Endothelial cell of umbilical vein (primary cell): ENCODE measurements around the gene RXFP1. TPM values are rescaled to one million over a fixed set of nuclear protein-coding genes. Genes with fewer than 3 reads are reported as not detected.

Experiments
- BruUV-seq: library from RNA; stranded (reverse); fragments of 400-500 nt; replicated peaks from 2 replicates; lab custom pipeline; 2021; lab: Mats Ljungman, UMichigan
- CTCF ChIA-PET: fragments of 300-600, 350-600 bp; sonication (Branson Sonifier 250); formaldehyde crosslinking; loops from one replicate; lab custom pipeline; 2021; ENCODE audit warnings: antibody characterized with exemption, inconsistent platforms; lab: Charles Lee
- POLR2A ChIA-PET: fragments of 300-600, 350-600 bp; sonication (Branson Sonifier 250); formaldehyde crosslinking; loops from one replicate; lab custom pipeline; 2021; ENCODE audit warnings: antibody characterized with exemption, inconsistent platforms; lab: Charles Lee
- DNase-seq: peaks from one replicate; pipeline ENCODE4 v3.0.0-alpha.2; 2011; ENCODE audit warnings: low read depth, low spot score
- FAIRE-seq: peaks from 2 replicates; lab custom pipeline; 2011; peaks lifted over from hg19 to GRCh38; lab: Jason Lieb, UNC
- H2AFZ ChIP-seq: 2 replicates; pipeline ENCODE4 v1.6.0; 2012; ENCODE audit warnings: low read depth, low read length, control low read depth, inconsistent platforms
- H3K27ac ChIP-seq: 2 replicates; pipeline ENCODE4 v1.5.1; 2011; ENCODE audit warnings: low read depth, mild to moderate bottlenecking, control low read depth, low read length, moderate library complexity; ENCODE audit not compliant: insufficient read depth
- H3K27me3 ChIP-seq, 2 experiments: 2 replicates each; pipeline versions ENCODE4 v1.6.0 to v1.6.1; 2011; ENCODE audit warnings: low read length in 2 of 2, mixed read lengths in 1 of 2; ENCODE audit not compliant: control insufficient read depth in 2 of 2, insufficient read depth in 2 of 2
- H3K36me3 ChIP-seq, 2 experiments: 2 replicates in 1 of 2; 3 replicates in 1 of 2; pipeline ENCODE4 v1.5.1; 2011; ENCODE audit warnings: low read length in 2 of 2, mild to moderate bottlenecking in 1 of 2, moderate library complexity in 1 of 2; ENCODE audit not compliant: control insufficient read depth in 2 of 2, insufficient read depth in 2 of 2; ENCODE audit errors: extremely low read depth in 1 of 2
- H3K4me1 ChIP-seq: 3 replicates; pipeline ENCODE4 v1.5.1; 2011; ENCODE audit warnings: mild to moderate bottlenecking, low read length; ENCODE audit not compliant: control insufficient read depth, insufficient read depth; ENCODE audit errors: extremely low read depth
- H3K4me2 ChIP-seq: 2 replicates; pipeline ENCODE4 v1.6.1; 2011; ENCODE audit warnings: low read length, control low read depth, mixed read lengths; ENCODE audit not compliant: insufficient read depth
- H3K4me3 ChIP-seq, 3 experiments: fragments of 200-600 bp in 1 of 3; sonication (generic), shearing (Covaris generic) in 1 of 3; replicated peaks in 1 of 3; 2 replicates each; pipeline ENCODE4 v1.5.1; 2011 to 2016; ENCODE audit warnings: control low read depth in 3 of 3, low read length in 3 of 3, mild to moderate bottlenecking in 2 of 3, inconsistent platforms in 1 of 3, low read depth in 1 of 3, moderate library complexity in 1 of 3; ENCODE audit not compliant: insufficient read depth in 1 of 3
- H3K79me2 ChIP-seq: 2 replicates; pipeline ENCODE4 v1.6.0; 2012; ENCODE audit warnings: low read length, inconsistent platforms; ENCODE audit not compliant: control insufficient read depth, insufficient read depth
- H3K9ac ChIP-seq: replicated peaks from 2 replicates; pipeline ENCODE3; 2011; ENCODE audit warnings: low read length, control low read depth; ENCODE audit not compliant: insufficient read depth; ENCODE audit errors: extremely low read depth
- H3K9me1 ChIP-seq: replicated peaks from 3 replicates; pipeline ENCODE4 v1.6.0; 2011; ENCODE audit warnings: mild to moderate bottlenecking, low read length; ENCODE audit not compliant: control insufficient read depth, insufficient read depth; ENCODE audit errors: extremely low read depth
- H3K9me3 ChIP-seq: replicated peaks from 2 replicates; pipeline ENCODE4 v1.5.1; 2012; ENCODE audit warnings: low read length, inconsistent platforms; ENCODE audit not compliant: control insufficient read depth, insufficient read depth
- H4K20me1 ChIP-seq: replicated peaks from 2 replicates; pipeline ENCODE3; 2011; ENCODE audit warnings: mild to moderate bottlenecking, low read length; ENCODE audit not compliant: control insufficient read depth, insufficient read depth; ENCODE audit errors: extremely low read depth
- EZH2 ChIP-seq: IDR thresholded peaks from 2 replicates; pipeline ENCODE4 v1.6.1; 2012; ENCODE audit warnings: borderline replicate concordance, low read depth, mild to moderate bottlenecking, moderate library complexity, low read length, inconsistent platforms; ENCODE audit not compliant: severe bottlenecking
- FOS ChIP-seq: IDR thresholded peaks from 2 replicates; pipeline ENCODE4 v1.6.1; 2011; ENCODE audit warnings: mild to moderate bottlenecking, low read length, moderate library complexity, borderline replicate concordance; ENCODE audit not compliant: insufficient read depth
- GATA2 ChIP-seq: IDR thresholded peaks from 2 replicates; pipeline ENCODE4 v1.7.0; 2011; ENCODE audit warnings: low read depth, mild to moderate bottlenecking, moderate library complexity, mixed read lengths, low read length; ENCODE audit not compliant: insufficient read length, insufficient read depth
- JUN ChIP-seq: IDR thresholded peaks from 2 replicates; pipeline ENCODE4 v1.6.1; 2011; ENCODE audit warnings: borderline replicate concordance, low read depth; ENCODE audit not compliant: insufficient read length, insufficient read depth
- MYC ChIP-seq: IDR thresholded peaks from one replicate; pipeline ENCODE4 v1.6.1; 2011; ENCODE audit warnings: mild to moderate bottlenecking, low read depth, low read length
- POLR2A ChIP-seq: IDR thresholded peaks from 2 replicates; pipeline ENCODE4 v1.6.1; 2012; ENCODE audit warnings: low read depth, mild to moderate bottlenecking, control low read depth, low read length
- POLR2AphosphoS5 ChIP-seq: IDR thresholded peaks from 2 replicates; pipeline ENCODE4 v1.6.1; 2012; ENCODE audit warnings: low read depth, mild to moderate bottlenecking, control low read depth, low read length, moderate library complexity; ENCODE audit not compliant: insufficient read depth
- dilution Hi-C: fragments of 300-500 bp; cut with MboI; formaldehyde crosslinking; loops from one replicate; pipeline ENCODE4 v1.15.0; 2019; ENCODE audit warnings: low sequenced_read_pairs; ENCODE audit not compliant: extremely low pct_ligation_motif_present
- intact Hi-C: fragments of 100-400 bp; cut with micrococcal nuclease; formaldehyde crosslinking; loops from one replicate; pipeline ENCODE4 v1.10.0; 2022
- polyA plus RNA-seq, 4 experiments: library from polyadenylated mRNA; depleted of rRNA in 3 of 4; stranded (reverse) in 3 of 4; unstranded in 1 of 4; fragments of >200 nt; gene quantifications; 2 replicates each; pipeline versions ENCODE4 v1.2.1 to v1.2.3, GENCODE V29; 2011 to 2012; ENCODE audit warnings: missing spikeins in 1 of 4
- total RNA-seq: library from RNA; stranded (reverse); gene quantifications from 2 replicates; pipeline ENCODE4 v1.2.3, GENCODE V29; 2021
- TF ChIP-seq, protein P1 (sequence below), 2 donors: IDR thresholded peaks; 1 replicate in 1 of 2; 2 replicates in 1 of 2; pipeline ENCODE4 v1.5.1; 2011; ENCODE audit warnings: low read length in 2 of 2, mild to moderate bottlenecking in 2 of 2, moderate library complexity in 2 of 2, control low read depth in 1 of 2, inconsistent platforms in 1 of 2, low read depth in 1 of 2; ENCODE audit not compliant: insufficient read depth in 1 of 2; ENCODE audit errors: extremely low read depth in 1 of 2
- TF ChIP-seq, protein P2 (sequence below): IDR thresholded peaks from 2 replicates; pipeline ENCODE4 v1.6.1; 2011; ENCODE audit not compliant: insufficient read depth, insufficient read length

RXFP1 gene
- total and polyA plus RNA-seq, 2 donors (not counting 3 experiments of a cell fraction or from before 2014, with no cell fraction given): not detected

DNA sequence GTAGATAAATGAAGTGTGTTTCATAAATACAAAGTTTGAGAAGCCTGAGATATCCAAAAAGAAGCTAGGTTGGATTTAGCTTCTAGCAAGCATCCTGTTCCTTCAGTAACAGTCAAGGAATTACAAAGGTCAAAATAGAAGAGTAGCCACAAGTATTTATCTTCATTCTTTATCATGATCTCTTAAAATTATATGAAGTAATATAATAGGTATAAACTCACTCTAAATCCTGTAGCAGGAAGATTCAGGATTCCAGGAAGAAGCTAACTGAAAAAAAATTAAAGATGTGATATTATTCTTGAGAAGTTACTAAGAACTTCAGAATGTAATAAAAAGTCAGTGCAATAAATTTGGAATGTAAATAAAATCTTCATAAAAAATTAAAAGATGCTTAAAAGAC lies 31.1 kb upstream of the RXFP1 start:
- FAIRE-seq: no peak
- H4K20me1 ChIP-seq: no peaks in the 10 kb centered on the region
- DNase-seq: no peak
- no peak overlapping the region for H3K9ac ChIP-seq
- ChIA-PET POLR2A (no interaction called here), CTCF (no interaction called here)
- no peak overlapping the region for H2AFZ ChIP-seq
- no peaks in the 10 kb centered on the region for H3K9me3 ChIP-seq
- no peak overlapping the region for H3K4me2 ChIP-seq
- dilution Hi-C loops: no loop called here
- H3K27ac ChIP-seq: no peak overlapping the region
- no TSS peak for BruUV-seq
- intact Hi-C loops: no loop called here
- H3K36me3 ChIP-seq: no peaks in the 10 kb centered on the region
- no peaks in the 10 kb centered on the region for H3K27me3 ChIP-seq
- no peaks in the 10 kb centered on the region for H3K9me1 ChIP-seq
- H3K4me1 ChIP-seq: no peaks in the 10 kb centered on the region
- no peak for TF ChIP-seq MYC
- TF ChIP-seq, protein P1, sequence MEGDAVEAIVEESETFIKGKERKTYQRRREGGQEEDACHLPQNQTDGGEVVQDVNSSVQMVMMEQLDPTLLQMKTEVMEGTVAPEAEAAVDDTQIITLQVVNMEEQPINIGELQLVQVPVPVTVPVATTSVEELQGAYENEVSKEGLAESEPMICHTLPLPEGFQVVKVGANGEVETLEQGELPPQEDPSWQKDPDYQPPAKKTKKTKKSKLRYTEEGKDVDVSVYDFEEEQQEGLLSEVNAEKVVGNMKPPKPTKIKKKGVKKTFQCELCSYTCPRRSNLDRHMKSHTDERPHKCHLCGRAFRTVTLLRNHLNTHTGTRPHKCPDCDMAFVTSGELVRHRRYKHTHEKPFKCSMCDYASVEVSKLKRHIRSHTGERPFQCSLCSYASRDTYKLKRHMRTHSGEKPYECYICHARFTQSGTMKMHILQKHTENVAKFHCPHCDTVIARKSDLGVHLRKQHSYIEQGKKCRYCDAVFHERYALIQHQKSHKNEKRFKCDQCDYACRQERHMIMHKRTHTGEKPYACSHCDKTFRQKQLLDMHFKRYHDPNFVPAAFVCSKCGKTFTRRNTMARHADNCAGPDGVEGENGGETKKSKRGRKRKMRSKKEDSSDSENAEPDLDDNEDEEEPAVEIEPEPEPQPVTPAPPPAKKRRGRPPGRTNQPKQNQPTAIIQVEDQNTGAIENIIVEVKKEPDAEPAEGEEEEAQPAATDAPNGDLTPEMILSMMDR (IDR thresholded peaks at IDR 0.05; ENCODE audit: extremely low read depth in 1 of 2, insufficient read depth in 1 of 2, low read depth in 1 of 2, low read length in 2 of 2): no peak
- TF ChIP-seq POLR2A: no peak
- TF ChIP-seq POLR2AphosphoS5: no peak
- no peak for TF ChIP-seq FOS
- TF ChIP-seq EZH2: no peak
- TF ChIP-seq JUN: no peak
- TF ChIP-seq GATA2: no peak
- TF ChIP-seq, protein P2, sequence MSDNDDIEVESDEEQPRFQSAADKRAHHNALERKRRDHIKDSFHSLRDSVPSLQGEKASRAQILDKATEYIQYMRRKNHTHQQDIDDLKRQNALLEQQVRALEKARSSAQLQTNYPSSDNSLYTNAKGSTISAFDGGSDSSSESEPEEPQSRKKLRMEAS: no peak
- H3K4me3 ChIP-seq: no peak overlapping the region
- no peaks in the 10 kb centered on the region for H3K79me2 ChIP-seq
